Brain microvascular endothelial cell (primary cell): ENCODE results near the gene P2RY2.
"Not testable (repeated sequence)": the region's sequence is repeated elsewhere in the genome, so short reads cannot be mapped to it uniquely, and the experiment has no call there.

Experiments
- DNase-seq: peaks from one replicate; pipeline ENCODE4 v3.0.0-alpha.2; 2020
- H3K27ac ChIP-seq: fragments of 250-450 bp; sonication (Bioruptor Pico); 2 replicates; pipeline ENCODE4 v1.5.1; 2020; ENCODE audit warnings: mild to moderate bottlenecking, moderate library complexity
- H3K27me3 ChIP-seq: fragments of 250-450 bp; sonication (Bioruptor Pico); replicated peaks from 2 replicates; pipeline ENCODE4 v1.5.1; 2020; ENCODE audit warnings: mild to moderate bottlenecking
- H3K36me3 ChIP-seq: fragments of 250-450 bp; sonication (Bioruptor Pico); replicated peaks from 2 replicates; pipeline ENCODE4 v1.5.1; 2020; ENCODE audit warnings: mild to moderate bottlenecking
- H3K4me3 ChIP-seq: 2 replicates; pipeline ENCODE4 v1.5.1; 2011; ENCODE audit warnings: low read depth, mild to moderate bottlenecking, control low read depth, low read length, moderate library complexity
- in situ Hi-C: cut with HindIII; loops from 2 replicates; pipeline ENCODE4 v1.10.0; 2017; ENCODE audit warnings: low sequenced_read_pairs, low pct_ligation_motif_present
- TF ChIP-seq, protein P1 (sequence below): IDR thresholded peaks from 2 replicates; pipeline ENCODE4 v1.5.1; 2011; ENCODE audit warnings: low read depth, mild to moderate bottlenecking, moderate library complexity, low read length, control low read depth, inconsistent platforms; ENCODE audit errors: missing control alignments

P2RY2 gene

DNA sequence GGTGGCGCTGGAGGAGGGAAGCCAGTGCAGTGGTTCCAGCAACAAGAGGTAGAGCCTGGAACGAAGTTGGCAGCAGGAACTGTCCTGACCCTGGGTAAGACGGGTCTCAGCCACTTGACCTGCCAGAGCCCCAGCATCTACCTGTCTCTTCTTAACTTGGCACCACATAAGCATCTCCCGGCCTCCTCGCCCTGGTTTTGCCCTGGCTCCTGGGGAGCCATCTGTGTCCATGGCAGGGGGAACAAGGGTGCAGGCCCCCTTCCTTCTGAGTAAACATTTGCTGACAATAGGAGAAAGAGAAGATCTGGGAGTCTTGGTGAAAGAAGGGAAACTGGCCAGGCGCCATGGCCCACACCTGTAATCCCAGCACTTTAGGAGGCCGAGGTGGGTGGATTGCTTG is 12.8 kb downstream of the P2RY2 start:
- H3K36me3 ChIP-seq, result no peaks in the 10 kb centered on the region
- H3K27me3 ChIP-seq, result no peaks in the 10 kb centered on the region
- H3K4me3 ChIP-seq, result no peak overlapping the region
- no peak for DNase-seq
- in situ Hi-C loops, result no loop called here
- no peak overlapping the region for H3K27ac ChIP-seq
- TF ChIP-seq, protein P1, sequence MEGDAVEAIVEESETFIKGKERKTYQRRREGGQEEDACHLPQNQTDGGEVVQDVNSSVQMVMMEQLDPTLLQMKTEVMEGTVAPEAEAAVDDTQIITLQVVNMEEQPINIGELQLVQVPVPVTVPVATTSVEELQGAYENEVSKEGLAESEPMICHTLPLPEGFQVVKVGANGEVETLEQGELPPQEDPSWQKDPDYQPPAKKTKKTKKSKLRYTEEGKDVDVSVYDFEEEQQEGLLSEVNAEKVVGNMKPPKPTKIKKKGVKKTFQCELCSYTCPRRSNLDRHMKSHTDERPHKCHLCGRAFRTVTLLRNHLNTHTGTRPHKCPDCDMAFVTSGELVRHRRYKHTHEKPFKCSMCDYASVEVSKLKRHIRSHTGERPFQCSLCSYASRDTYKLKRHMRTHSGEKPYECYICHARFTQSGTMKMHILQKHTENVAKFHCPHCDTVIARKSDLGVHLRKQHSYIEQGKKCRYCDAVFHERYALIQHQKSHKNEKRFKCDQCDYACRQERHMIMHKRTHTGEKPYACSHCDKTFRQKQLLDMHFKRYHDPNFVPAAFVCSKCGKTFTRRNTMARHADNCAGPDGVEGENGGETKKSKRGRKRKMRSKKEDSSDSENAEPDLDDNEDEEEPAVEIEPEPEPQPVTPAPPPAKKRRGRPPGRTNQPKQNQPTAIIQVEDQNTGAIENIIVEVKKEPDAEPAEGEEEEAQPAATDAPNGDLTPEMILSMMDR, result no peak

DNA sequence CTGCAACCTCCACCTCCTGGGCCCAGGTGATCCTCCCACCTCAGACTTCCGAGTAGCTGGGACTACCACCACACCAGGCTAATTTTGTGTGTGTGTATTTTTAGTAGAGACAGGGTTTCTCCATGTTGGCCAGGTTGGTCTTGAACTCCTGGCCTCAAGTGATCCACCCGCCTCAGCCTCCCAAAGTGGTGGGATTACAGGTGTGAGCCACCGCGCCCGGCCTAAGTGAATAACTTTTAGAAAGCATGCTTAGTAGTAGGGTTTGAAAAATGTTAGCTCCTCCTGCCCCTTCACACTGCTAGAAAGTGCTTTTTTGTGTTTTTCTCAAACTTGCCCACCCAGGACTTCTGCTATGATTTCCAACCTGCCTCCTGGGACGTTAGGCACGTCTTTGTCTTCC is 14.4 kb downstream of the P2RY2 start:
- in situ Hi-C loops, H3K4me3 ChIP-seq, H3K27me3 ChIP-seq, DNase-seq, H3K36me3 ChIP-seq, H3K27ac ChIP-seq: not testable (repeated sequence)

DNA sequence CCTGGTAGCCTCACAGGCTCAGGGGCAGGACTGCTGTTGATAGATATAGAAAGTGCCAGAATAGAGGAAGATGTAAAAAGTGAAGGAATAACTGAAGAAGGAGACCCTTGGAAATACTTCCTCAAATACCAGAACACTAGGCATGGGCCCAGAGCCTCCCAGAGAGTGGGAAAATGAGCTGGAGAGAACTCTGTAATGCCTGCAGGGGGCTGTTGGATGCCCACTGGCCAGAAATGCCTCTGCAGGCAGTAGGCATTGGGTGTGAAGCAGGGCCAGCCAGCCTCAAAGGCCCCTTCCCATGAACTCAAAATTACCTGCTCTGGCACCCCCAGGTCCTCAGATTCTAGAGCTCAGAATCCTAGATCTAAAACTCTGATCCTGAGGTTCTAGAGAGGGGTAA is 15.1 kb downstream of the P2RY2 start:
- in situ Hi-C loops, result no loop called here
- Histone ChIP-seq H3K27me3 (no peaks in the 10 kb centered on the region), H3K36me3 (no peaks in the 10 kb centered on the region), H3K27ac (no peak overlapping the region), H3K4me3 (no peak overlapping the region)
- TF ChIP-seq, protein P1, result no peak
- no peak for DNase-seq

DNA sequence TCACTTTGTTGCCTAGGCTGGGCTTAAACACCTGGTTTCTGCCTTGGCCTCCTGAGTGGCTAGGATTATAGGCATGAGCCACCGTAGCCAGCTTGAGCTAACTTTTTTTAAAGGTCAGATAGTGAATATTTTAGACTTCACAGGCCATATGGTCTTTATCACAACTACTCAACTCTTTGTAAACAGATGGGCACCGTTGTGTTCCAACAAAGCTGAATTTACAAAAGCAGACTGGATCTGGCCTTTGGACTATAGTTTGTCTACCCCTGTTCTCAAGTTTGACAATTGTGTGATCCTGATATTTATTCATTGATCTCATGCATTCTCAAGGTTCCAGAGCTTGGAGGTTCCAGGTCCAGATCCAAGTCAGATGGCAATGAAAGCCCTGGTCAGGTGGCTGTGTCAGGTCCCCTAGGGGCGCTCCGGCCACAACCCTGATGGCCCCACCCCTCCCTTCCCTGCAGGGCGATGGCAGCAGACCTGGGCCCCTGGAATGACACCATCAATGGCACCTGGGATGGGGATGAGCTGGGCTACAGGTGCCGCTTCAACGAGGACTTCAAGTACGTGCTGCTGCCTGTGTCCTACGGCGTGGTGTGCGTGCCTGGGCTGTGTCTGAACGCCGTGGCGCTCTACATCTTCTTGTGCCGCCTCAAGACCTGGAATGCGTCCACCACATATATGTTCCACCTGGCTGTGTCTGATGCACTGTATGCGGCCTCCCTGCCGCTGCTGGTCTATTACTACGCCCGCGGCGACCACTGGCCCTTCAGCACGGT is 15.8 kb downstream of the P2RY2 start:
- in situ Hi-C loops, result no loop called here
- no peak overlapping the region for H3K27ac ChIP-seq

DNA sequence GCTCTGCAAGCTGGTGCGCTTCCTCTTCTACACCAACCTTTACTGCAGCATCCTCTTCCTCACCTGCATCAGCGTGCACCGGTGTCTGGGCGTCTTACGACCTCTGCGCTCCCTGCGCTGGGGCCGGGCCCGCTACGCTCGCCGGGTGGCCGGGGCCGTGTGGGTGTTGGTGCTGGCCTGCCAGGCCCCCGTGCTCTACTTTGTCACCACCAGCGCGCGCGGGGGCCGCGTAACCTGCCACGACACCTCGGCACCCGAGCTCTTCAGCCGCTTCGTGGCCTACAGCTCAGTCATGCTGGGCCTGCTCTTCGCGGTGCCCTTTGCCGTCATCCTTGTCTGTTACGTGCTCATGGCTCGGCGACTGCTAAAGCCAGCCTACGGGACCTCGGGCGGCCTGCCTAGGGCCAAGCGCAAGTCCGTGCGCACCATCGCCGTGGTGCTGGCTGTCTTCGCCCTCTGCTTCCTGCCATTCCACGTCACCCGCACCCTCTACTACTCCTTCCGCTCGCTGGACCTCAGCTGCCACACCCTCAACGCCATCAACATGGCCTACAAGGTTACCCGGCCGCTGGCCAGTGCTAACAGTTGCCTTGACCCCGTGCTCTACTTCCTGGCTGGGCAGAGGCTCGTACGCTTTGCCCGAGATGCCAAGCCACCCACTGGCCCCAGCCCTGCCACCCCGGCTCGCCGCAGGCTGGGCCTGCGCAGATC is 16.5 kb downstream of the P2RY2 start:
- TF ChIP-seq, protein P1, result no peak
- H3K27ac ChIP-seq, result no peak overlapping the region
- no peak overlapping the region for H3K4me3 ChIP-seq
- DNase-seq, result no peak
- H3K27me3 ChIP-seq, result no peaks in the 10 kb centered on the region
- in situ Hi-C loops, result no loop called here
- H3K36me3 ChIP-seq, result no peaks in the 10 kb centered on the region

More for the DNA sequence above, 15.8 kb downstream of the P2RY2 start:
- no peak for DNase-seq
- TF ChIP-seq, protein P1, result no peak
- Histone ChIP-seq H3K4me3 (no peak overlapping the region), H3K36me3 (no peaks in the 10 kb centered on the region), H3K27me3 (no peaks in the 10 kb centered on the region)

DNA sequence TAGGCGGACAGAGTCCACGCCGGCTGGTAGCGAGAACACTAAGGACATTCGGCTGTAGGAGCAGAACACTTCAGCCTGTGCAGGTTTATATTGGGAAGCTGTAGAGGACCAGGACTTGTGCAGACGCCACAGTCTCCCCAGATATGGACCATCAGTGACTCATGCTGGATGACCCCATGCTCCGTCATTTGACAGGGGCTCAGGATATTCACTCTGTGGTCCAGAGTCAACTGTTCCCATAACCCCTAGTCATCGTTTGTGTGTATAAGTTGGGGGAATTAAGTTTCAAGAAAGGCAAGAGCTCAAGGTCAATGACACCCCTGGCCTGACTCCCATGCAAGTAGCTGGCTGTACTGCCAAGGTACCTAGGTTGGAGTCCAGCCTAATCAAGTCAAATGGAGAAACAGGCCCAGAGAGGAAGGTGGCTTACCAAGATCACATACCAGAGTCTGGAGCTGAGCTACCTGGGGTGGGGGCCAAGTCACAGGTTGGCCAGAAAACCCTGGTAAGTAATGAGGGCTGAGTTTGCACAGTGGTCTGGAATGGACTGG is 17.2 kb downstream of the P2RY2 start:
- no peak for DNase-seq
- no peaks in the 10 kb centered on the region for H3K27me3 ChIP-seq
- in situ Hi-C loops, result no loop called here
- no peaks in the 10 kb centered on the region for H3K36me3 ChIP-seq
- H3K4me3 ChIP-seq, result no peak overlapping the region
- TF ChIP-seq, protein P1, result no peak
- no peak overlapping the region for H3K27ac ChIP-seq
